Measurements from ENCODE around the gene NPLOC4. TPM values are rescaled to one million over a fixed set of nuclear protein-coding genes. Genes with fewer than 3 reads are reported as not detected.

The NPLOC4 gene
- total RNA-seq, 2 experiments from 2014 or later: 75.9 to 87.7 TPM

- intact Hi-C loops (cut with micrococcal nuclease): no loop called here
- TF ChIP-seq, protein P1, sequence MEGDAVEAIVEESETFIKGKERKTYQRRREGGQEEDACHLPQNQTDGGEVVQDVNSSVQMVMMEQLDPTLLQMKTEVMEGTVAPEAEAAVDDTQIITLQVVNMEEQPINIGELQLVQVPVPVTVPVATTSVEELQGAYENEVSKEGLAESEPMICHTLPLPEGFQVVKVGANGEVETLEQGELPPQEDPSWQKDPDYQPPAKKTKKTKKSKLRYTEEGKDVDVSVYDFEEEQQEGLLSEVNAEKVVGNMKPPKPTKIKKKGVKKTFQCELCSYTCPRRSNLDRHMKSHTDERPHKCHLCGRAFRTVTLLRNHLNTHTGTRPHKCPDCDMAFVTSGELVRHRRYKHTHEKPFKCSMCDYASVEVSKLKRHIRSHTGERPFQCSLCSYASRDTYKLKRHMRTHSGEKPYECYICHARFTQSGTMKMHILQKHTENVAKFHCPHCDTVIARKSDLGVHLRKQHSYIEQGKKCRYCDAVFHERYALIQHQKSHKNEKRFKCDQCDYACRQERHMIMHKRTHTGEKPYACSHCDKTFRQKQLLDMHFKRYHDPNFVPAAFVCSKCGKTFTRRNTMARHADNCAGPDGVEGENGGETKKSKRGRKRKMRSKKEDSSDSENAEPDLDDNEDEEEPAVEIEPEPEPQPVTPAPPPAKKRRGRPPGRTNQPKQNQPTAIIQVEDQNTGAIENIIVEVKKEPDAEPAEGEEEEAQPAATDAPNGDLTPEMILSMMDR (IDR thresholded peaks at IDR 0.05): no peak
- DNase-seq: no peak
- POLR2A ChIA-PET: interaction anchor here (1.0 to 4.0 kb wide), 3 partner anchors 11 to 44 kb away, joined by 4 to 27 read pairs (median 5); partner anchors contain the start of genes ARL16 and HGS
- no peak overlapping the region for H3K4me3 Mint-ChIP-seq
- CTCF ChIA-PET: no interaction called here
- H3K9me3 Mint-ChIP-seq: no peaks in the 10 kb centered on the region
- peaks cover 13% of the 10 kb centered on the region for H3K4me1 Mint-ChIP-seq (ENCODE audit: low read depth)
- no peak overlapping the region for H3K27ac Mint-ChIP-seq
- H3K27me3 Mint-ChIP-seq: no peaks in the 10 kb centered on the region
- peaks cover 46% of the 10 kb centered on the region for H3K36me3 Mint-ChIP-seq (ENCODE audit: low read depth)
- ATAC-seq: no peak
Observed at GRCh38 chr17:81672954-81673353, 36.0 kb upstream of the NPLOC4 start.

- ChIA-PET POLR2A (interaction anchor here (1.2 to 4.0 kb wide), 2 partner anchors 11 to 43 kb away, joined by 5 to 27 read pairs; partner anchors contain the start of genes ARL16 and HGS), CTCF (no interaction called here)
- no peak overlapping the region for H3K27ac Mint-ChIP-seq
- peaks cover 18% of the 10 kb centered on the region for H3K4me1 Mint-ChIP-seq (ENCODE audit: low read depth)
- TF ChIP-seq, protein P1 (IDR thresholded peaks at IDR 0.05): no peak
- intact Hi-C loops (cut with micrococcal nuclease): no loop called here
- peaks cover 50% of the 10 kb centered on the region for H3K36me3 Mint-ChIP-seq (ENCODE audit: low read depth)
- ATAC-seq: no peak
- DNase-seq: no peak
- no peaks in the 10 kb centered on the region for H3K27me3 Mint-ChIP-seq
- H3K4me3 Mint-ChIP-seq: no peak overlapping the region
- no peaks in the 10 kb centered on the region for H3K9me3 Mint-ChIP-seq
Observed at GRCh38 chr17:81672504-81672903, 35.6 kb upstream of the NPLOC4 start.

GRCh38 chr17:81667754-81668153 lies 30.8 kb upstream of the NPLOC4 start:
- TF ChIP-seq, protein P1 (IDR thresholded peaks at IDR 0.05): no peak
- intact Hi-C loops (cut with micrococcal nuclease): no loop called here
- peaks cover 66% of the 10 kb centered on the region for H3K36me3 Mint-ChIP-seq (ENCODE audit: low read depth)
- DNase-seq (no peak), ATAC-seq (no peak)
- H3K27me3 Mint-ChIP-seq: no peaks in the 10 kb centered on the region
- peaks cover 2% of the 10 kb centered on the region for H3K9me3 Mint-ChIP-seq
- POLR2A ChIA-PET: interaction anchor here (1.0 to 3.8 kb wide), 3 partner anchors 9 to 180 kb away, joined by 3 to 33 read pairs (median 4); partner anchors contain the start of genes ARL16 and HGS
- CTCF ChIA-PET: no interaction called here
- H3K27ac Mint-ChIP-seq: peak overlapping the region; percentile 87
- H3K4me1 Mint-ChIP-seq (ENCODE audit: low read depth): peaks cover 42% of the 10 kb centered on the region
- H3K4me3 Mint-ChIP-seq: peak overlapping the region; percentile 88

- ChIA-PET POLR2A (interaction anchor here (0.6 to 3.8 kb wide), 17 partner anchors 10 to 206 kb away, joined by 3 to 33 read pairs (median 4); partner anchors contain the start of genes ACTG1, ARL16, FAAP100 and HGS), CTCF (interaction anchor here (1.6 kb wide), 1 partner anchor 65 kb away, joined by 4 read pairs; no protein-coding TSS in a partner anchor)
- ATAC-seq (peak; percentile 85), DNase-seq (peak; percentile 97)
- Mint-ChIP-seq H3K27me3 (no peaks in the 10 kb centered on the region), H3K36me3 (ENCODE audit: low read depth) (peaks cover 55% of the 10 kb centered on the region), H3K27ac (peak within 1 kb of the TSS; percentile 99), H3K9me3 (peaks cover 2% of the 10 kb centered on the region), H3K4me3 (peak within 1 kb of the TSS; percentile 88), H3K4me1 (ENCODE audit: low read depth) (peaks cover 50% of the 10 kb centered on the region)
- TF ChIP-seq, protein P1 (IDR thresholded peaks at IDR 0.05): no peak
- intact Hi-C loops (cut with micrococcal nuclease): no loop called here
Observed at GRCh38 chr17:81666342-81667191, 29.7 kb upstream of the NPLOC4 start, which contains the start of the genes CCDC137 and OXLD1. CCDC137 (plus strand) TSS chr17:81666737; CDS start chr17:81666767, 30 bp downstream. OXLD1 (minus strand) TSS chr17:81666605; CDS start chr17:81666577, 28 bp downstream.

GRCh38 chr17:81666092-81666341 lies 29.1 kb upstream of the NPLOC4 start:
- TF ChIP-seq, protein P1 (IDR thresholded peaks at IDR 0.05): no peak
- Mint-ChIP-seq H3K27ac (peak overlapping the region; percentile 99), H3K27me3 (no peaks in the 10 kb centered on the region), H3K4me3 (peak overlapping the region; percentile 88), H3K36me3 (ENCODE audit: low read depth) (peaks cover 52% of the 10 kb centered on the region), H3K9me3 (peaks cover 2% of the 10 kb centered on the region), H3K4me1 (ENCODE audit: low read depth) (peaks cover 50% of the 10 kb centered on the region)
- CTCF ChIA-PET: interaction anchor here (1.0 to 1.6 kb wide), 2 partner anchors 9 to 65 kb away, joined by 3 to 4 read pairs; no protein-coding TSS in a partner anchor
- DNase-seq: peak; percentile 44
- POLR2A ChIA-PET: interaction anchor here (0.6 to 3.8 kb wide), 23 partner anchors 9 to 313 kb away, joined by 3 to 33 read pairs (median 4); partner anchors contain the start of genes ACTG1, ARL16, FAAP100 and HGS
- intact Hi-C loops (cut with micrococcal nuclease): no loop called here
- ATAC-seq: peak; percentile 7

Measured in activated CD8-positive, alpha-beta T cell treated with anti-CD3 and anti-CD28 coated beads for 36 hours (primary cell).